ENCODE results near the gene ANXA5.

The ANXA5 gene

DNA sequence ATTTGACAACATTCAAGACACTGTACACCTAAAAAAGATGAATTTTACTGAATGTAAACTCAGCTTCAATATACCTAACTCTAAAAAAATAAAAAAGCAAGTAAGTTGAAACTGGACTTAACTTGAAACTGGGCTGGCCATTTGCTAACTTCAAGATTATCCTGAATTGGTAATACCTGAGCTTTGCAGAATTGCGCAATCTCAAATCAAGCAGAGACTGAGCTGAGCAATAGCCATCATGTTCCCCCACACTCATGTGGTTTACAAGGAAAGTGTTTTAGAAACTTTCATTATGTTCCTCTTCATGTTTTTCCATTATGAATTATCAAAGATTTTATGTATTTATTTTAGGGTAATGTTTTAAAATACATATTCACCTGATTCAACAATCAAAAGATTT is 38.7 kb downstream of the ANXA5 start:
- DNase-seq (ENCODE audit: insufficient read length, low spot score) (no peak), FAIRE-seq (no peak)
- no peak for TF ChIP-seq CTCF (IDR thresholded peaks at IDR 0.05; ENCODE audit: insufficient read depth, missing control alignments)

DNA sequence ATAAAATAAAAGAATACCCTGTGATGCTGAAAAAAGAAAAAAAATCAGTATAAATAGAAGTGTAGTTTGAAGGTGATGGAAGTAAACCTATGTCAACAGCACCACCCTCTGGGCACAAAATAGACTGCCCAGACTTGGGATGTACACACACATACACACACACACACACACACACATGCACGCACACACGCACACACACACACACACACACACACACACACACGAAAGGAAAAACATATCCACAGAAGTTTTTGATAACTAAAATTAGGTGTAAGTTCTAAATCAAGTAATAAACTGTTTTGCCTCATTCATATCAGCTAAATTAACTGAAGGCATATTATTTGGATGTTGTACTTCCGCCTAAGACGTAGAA is 40.5 kb downstream of the ANXA5 start:
- FAIRE-seq (no peak), DNase-seq (ENCODE audit: insufficient read length, low spot score) (no peak)
- TF ChIP-seq CTCF (IDR thresholded peaks at IDR 0.05; ENCODE audit: insufficient read depth, missing control alignments) = peak; percentile 73

DNA sequence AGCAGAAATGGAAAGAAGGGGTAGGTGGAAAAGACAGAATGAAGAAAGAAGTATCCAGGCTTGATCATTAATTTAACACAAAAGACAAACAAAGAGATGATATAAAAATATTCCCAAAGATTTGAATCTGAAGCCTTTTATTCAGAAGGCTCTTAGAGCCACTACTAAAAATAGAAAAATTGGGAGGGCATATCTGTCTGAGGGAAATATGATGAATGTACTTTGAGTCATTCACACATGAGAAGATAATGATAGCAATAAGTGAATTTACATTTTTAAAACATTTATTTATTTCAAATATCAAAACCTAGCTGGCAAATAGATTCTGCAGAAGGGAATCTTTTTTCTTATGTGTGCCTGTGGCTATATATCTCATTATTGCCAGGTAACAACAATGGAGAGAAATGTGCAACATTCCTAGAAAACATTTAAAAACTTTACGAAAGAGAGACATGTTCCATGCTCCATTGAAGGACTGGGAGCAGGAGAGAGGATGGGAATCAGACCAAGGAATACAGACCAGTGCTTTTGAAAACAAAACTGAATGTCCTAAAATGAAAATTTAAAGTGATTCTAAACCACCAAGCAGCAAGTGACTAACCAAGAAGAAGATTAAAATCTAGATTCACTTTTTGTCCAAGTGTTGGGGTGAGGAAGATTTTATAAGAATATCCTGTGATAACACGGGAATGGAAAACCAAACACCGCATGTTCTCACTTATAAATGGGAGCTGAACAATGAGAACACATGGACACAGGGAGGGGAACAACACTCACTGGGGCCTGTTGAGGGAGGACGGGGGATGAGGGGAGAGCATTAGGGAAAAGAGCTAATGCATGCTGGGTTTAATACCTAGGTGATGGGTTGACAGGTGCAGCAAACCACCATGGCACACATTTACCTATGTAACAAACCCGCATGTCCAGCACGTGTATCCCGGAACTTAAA is 41.2 kb downstream of the ANXA5 start:
- no peak for TF ChIP-seq CTCF (IDR thresholded peaks at IDR 0.05; ENCODE audit: insufficient read depth, missing control alignments)
- no peak for FAIRE-seq
- no peak for DNase-seq (ENCODE audit: insufficient read length, low spot score)

DNA sequence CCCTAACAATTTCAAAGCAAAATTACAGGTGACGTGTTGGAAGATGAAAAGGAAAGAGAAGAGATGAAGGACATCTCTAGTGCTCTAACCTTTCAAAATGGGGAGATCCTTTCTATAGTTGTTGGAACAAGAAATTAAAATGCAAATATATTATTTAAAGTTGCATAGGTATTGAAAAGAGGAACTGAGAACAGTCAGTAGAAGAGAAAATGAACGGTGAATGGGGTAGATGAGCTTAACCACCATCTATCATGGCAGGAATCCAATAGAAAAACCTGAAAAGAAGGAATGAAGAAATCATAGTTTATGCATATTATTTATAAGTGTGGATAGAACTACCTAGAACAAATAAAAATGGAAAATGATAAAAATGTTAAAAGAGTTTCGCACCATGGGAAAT is 42.0 kb downstream of the ANXA5 start:
- DNase-seq (ENCODE audit: insufficient read length, low spot score) = no peak
- no peak for FAIRE-seq
- no peak for TF ChIP-seq CTCF (IDR thresholded peaks at IDR 0.05; ENCODE audit: insufficient read depth, missing control alignments)

DNA sequence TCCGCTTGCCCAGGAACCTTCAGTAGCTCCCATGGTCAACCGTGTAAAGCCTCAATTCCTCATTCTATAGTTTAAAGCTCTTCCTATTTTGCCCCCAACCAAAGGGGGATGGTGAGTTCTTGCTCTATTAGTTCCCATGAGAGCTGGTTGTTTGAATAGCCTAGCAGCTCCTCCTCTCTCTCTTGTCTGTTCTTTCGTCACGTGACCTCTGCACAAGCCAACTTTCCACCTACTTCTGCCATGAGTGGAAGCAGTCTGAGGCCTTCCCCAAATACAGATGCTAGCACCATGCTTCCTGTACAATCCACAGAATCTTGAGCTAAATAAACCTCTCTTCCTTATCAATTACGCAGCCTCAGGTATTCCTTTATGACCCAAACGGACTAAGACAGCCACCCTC is 42.8 kb downstream of the ANXA5 start:
- TF ChIP-seq CTCF (IDR thresholded peaks at IDR 0.05; ENCODE audit: insufficient read depth, missing control alignments) = no peak
- no peak for DNase-seq (ENCODE audit: insufficient read length, low spot score)
- FAIRE-seq = no peak

- TF ChIP-seq CTCF (IDR thresholded peaks at IDR 0.05; ENCODE audit: insufficient read depth, missing control alignments) = no peak
- FAIRE-seq (no peak), DNase-seq (ENCODE audit: insufficient read length, low spot score) (no peak)
These were observed 43.6 kb downstream of the ANXA5 start for GRCh38 chr4:121653214-121653613.

DNA sequence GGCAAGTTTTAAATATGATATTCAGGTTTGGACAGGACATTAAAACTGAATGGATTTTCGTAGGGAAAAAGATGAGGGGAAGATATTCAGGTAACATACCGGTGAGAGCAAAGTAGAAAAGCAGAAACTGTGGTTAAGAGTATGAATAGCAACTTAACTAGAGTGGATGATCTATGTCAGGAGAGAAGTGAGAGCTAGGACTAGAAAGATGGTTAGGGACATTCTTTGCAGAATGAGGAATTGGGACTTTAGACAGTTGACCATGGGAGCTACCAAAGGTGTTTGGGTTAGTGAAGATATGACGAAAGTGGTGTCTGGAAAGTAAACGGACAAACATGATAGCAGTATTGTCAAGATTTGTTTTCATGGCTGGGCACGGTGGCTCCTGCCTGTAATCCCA is 45.2 kb downstream of the ANXA5 start:
- no peak for FAIRE-seq
- DNase-seq (ENCODE audit: insufficient read length, low spot score) = no peak
- TF ChIP-seq CTCF (IDR thresholded peaks at IDR 0.05; ENCODE audit: insufficient read depth, missing control alignments) = no peak

Data from D721Med (cell line).